ENCODE measurements around the gene B4GALT2. TPM values are rescaled to one million over a fixed set of nuclear protein-coding genes. Genes with fewer than 3 reads are reported as not detected.

Gene B4GALT2
- total and polyA plus RNA-seq, 2 donors (not counting 3 experiments of a cell fraction or from before 2014, with no cell fraction given): 80.0 to 103 TPM

- CTCF ChIA-PET: no interaction called here
- no TSS peak for BruUV-seq (replicated peaks)
- no peak overlapping the region for H3K4me2 ChIP-seq (ENCODE audit: insufficient read depth, low read length)
These were observed 17.3 kb upstream of the B4GALT2 start for GRCh38 chr1:43961692-43962091.

More at GRCh38 chr1:43961692-43962091, 17.3 kb upstream of the B4GALT2 start:
- FAIRE-seq: no peak
- H3K27ac ChIP-seq (ENCODE audit: insufficient read depth, low read depth, low read length): no peak overlapping the region
- intact Hi-C loops (cut with micrococcal nuclease): no loop called here
- H3K9me1 ChIP-seq (replicated peaks; ENCODE audit: control insufficient read depth, extremely low read depth, insufficient read depth, low read length): no peaks in the 10 kb centered on the region
- no peak overlapping the region for H3K4me3 ChIP-seq (replicated peaks in 1 of 3; ENCODE audit: insufficient read depth in 1 of 3, low read depth in 1 of 3, low read length in 3 of 3)
- H3K79me2 ChIP-seq (ENCODE audit: control insufficient read depth, insufficient read depth, low read length): no peaks in the 10 kb centered on the region
- H3K4me1 ChIP-seq (ENCODE audit: control insufficient read depth, extremely low read depth, insufficient read depth, low read length): no peaks in the 10 kb centered on the region
- H2AFZ ChIP-seq (ENCODE audit: low read depth, low read length): no peak overlapping the region
- POLR2A ChIA-PET: no interaction called here
- no peak for TF ChIP-seq POLR2AphosphoS5 (IDR thresholded peaks at IDR 0.05; ENCODE audit: insufficient read depth, low read depth, low read length)
- TF ChIP-seq FOS (IDR thresholded peaks at IDR 0.05; ENCODE audit: borderline replicate concordance, insufficient read depth, low read length): no peak
- TF ChIP-seq JUN (IDR thresholded peaks at IDR 0.05; ENCODE audit: borderline replicate concordance, insufficient read depth, insufficient read length, low read depth): no peak
- TF ChIP-seq MYC (IDR thresholded peaks at IDR 0.05; ENCODE audit: low read depth, low read length): no peak
- no peak for TF ChIP-seq MAX (IDR thresholded peaks at IDR 0.05; ENCODE audit: insufficient read depth, insufficient read length)
- TF ChIP-seq CTCF (IDR thresholded peaks at IDR 0.05; ENCODE audit: extremely low read depth in 1 of 2, insufficient read depth in 1 of 2, low read depth in 1 of 2, low read length in 2 of 2): no peak
- TF ChIP-seq GATA2 (IDR thresholded peaks at IDR 0.05; ENCODE audit: insufficient read depth, insufficient read length, low read depth, low read length): no peak
- no peak for TF ChIP-seq POLR2A (IDR thresholded peaks at IDR 0.05; ENCODE audit: low read depth, low read length)
- H3K27me3 ChIP-seq (ENCODE audit: control insufficient read depth in 2 of 2, insufficient read depth in 2 of 2, low read length in 2 of 2): no peaks in the 10 kb centered on the region
- dilution Hi-C loops (cut with MboI; ENCODE audit: extremely low pct_ligation_motif_present, low sequenced_read_pairs): no loop called here
- DNase-seq (ENCODE audit: low read depth, low spot score): no peak
- peaks cover 5 to 34% of the 10 kb centered on the region in 2 experiments for H3K36me3 ChIP-seq (ENCODE audit: control insufficient read depth in 2 of 2, extremely low read depth in 1 of 2, insufficient read depth in 2 of 2, low read length in 2 of 2)
- no peaks in the 10 kb centered on the region for H4K20me1 ChIP-seq (replicated peaks; ENCODE audit: control insufficient read depth, extremely low read depth, insufficient read depth, low read length)
- H3K9me3 ChIP-seq (replicated peaks; ENCODE audit: control insufficient read depth, insufficient read depth, low read length): no peaks in the 10 kb centered on the region
- no peak overlapping the region for H3K9ac ChIP-seq (replicated peaks; ENCODE audit: extremely low read depth, insufficient read depth, low read length)

Data from endothelial cell of umbilical vein (primary cell).